OCI-LY7 (cell line): ENCODE data around the gene FAM13C. TPM values are rescaled to one million over a fixed set of nuclear protein-coding genes. Genes with fewer than 3 reads are reported as not detected.

Experiments
- BruUV-seq: library from RNA; stranded (reverse); fragments of 400-500 nt; replicated peaks from 2 replicates; lab custom pipeline; 2021; lab: Mats Ljungman, UMichigan
- CTCF ChIA-PET: fragments of 300-600 bp; sonication (Branson Sonifier 250); formaldehyde crosslinking; loops from one replicate; lab custom pipeline; 2022; ENCODE audit warnings: antibody characterized with exemption; ENCODE audit not compliant: unreplicated experiment; lab: Charles Lee
- POLR2A ChIA-PET: fragments of 300-600 bp; sonication (Branson Sonifier 250); formaldehyde crosslinking; loops from one replicate; lab custom pipeline; 2022; ENCODE audit warnings: antibody characterized with exemption; lab: Charles Lee
- DNase-seq: peaks from one replicate; pipeline ENCODE4 v3.0.0-alpha.2; 2015; ENCODE audit warnings: low spot score
- H2AFZ ChIP-seq: fragments of 200-600 bp; sonication (generic), shearing (Covaris generic); 2 replicates; pipeline ENCODE4 v1.6.1; 2014; ENCODE audit warnings: mild to moderate bottlenecking, antibody characterized with exemption, low read length, moderate library complexity
- H3K27ac ChIP-seq: fragments of 200-600 bp; sonication (generic); 2 replicates; pipeline ENCODE4 v1.5.1; 2014; ENCODE audit warnings: mixed run types, low read depth, mild to moderate bottlenecking, moderate library complexity, low read length, inconsistent platforms; ENCODE audit not compliant: poor library complexity, severe bottlenecking
- H3K36me3 ChIP-seq: fragments of 200-600 bp; sonication (generic); 2 replicates; pipeline ENCODE4 v1.6.1; 2014; ENCODE audit warnings: mild to moderate bottlenecking, antibody characterized with exemption, low read length, moderate library complexity, mixed read lengths; ENCODE audit not compliant: insufficient read depth
- H3K4me1 ChIP-seq: fragments of 200-600 bp; sonication (generic); 2 replicates; pipeline ENCODE4 v1.5.1; 2014; ENCODE audit warnings: mild to moderate bottlenecking, low read length; ENCODE audit not compliant: insufficient read depth, poor library complexity, severe bottlenecking
- H3K4me2 ChIP-seq: fragments of 200-600 bp; sonication (generic); 2 replicates; pipeline ENCODE4 v1.6.1; 2014; ENCODE audit warnings: mild to moderate bottlenecking, low read length
- H3K4me3 ChIP-seq: fragments of 200-600 bp; sonication (generic); 2 replicates; pipeline ENCODE4 v1.5.1; 2014; ENCODE audit warnings: mild to moderate bottlenecking, low read depth, low read length; ENCODE audit not compliant: poor library complexity, severe bottlenecking
- H3K79me2 ChIP-seq: fragments of 200-600 bp; sonication (generic); 2 replicates; pipeline ENCODE4 v1.6.1; 2016; ENCODE audit warnings: low read depth, mild to moderate bottlenecking, low read length, moderate library complexity, mixed read lengths; ENCODE audit not compliant: insufficient read depth
- H3K9me2 ChIP-seq: fragments of 200-600 bp; sonication (generic); 2 replicates; pipeline ENCODE4 v1.6.1; 2016; ENCODE audit warnings: mild to moderate bottlenecking, low read length, mixed read lengths; ENCODE audit not compliant: insufficient read depth
- H3K9me3 ChIP-seq: fragments of 200-600 bp; sonication (generic); 2 replicates; pipeline ENCODE4 v1.6.1; 2014; ENCODE audit warnings: mild to moderate bottlenecking, mixed run types, low read length, mixed read lengths
- H4K20me1 ChIP-seq: fragments of 200-600 bp; sonication (generic); 2 replicates; pipeline ENCODE4 v1.6.1; 2014; ENCODE audit warnings: mild to moderate bottlenecking, antibody characterized with exemption, low read length, moderate library complexity, mixed read lengths; ENCODE audit not compliant: insufficient read depth
- EZH2phosphoT487 ChIP-seq: fragments of 200-600 bp; sonication (generic); IDR thresholded peaks from 2 replicates; pipeline ENCODE4 v1.6.1; 2018; ENCODE audit warnings: low read depth, borderline replicate concordance, mild to moderate bottlenecking, mixed run types, antibody characterized with exemption, low read length, moderate library complexity, mixed read lengths
- intact Hi-C: fragments of 100-400 bp; cut with micrococcal nuclease; formaldehyde crosslinking; loops from one replicate; pipeline ENCODE4 v1.10.0; 2022; ENCODE audit not compliant: unreplicated experiment
- total RNA-seq, 2 experiments: library from RNA; depleted of rRNA in 1 of 2; stranded (reverse); fragments of >200 nt in 1 of 2; shearing (Covaris generic) in 1 of 2; gene quantifications; 2 replicates each; pipeline ENCODE4 v1.2.3, GENCODE V29; 2014 to 2022
- TF ChIP-seq, protein P1 (sequence below): fragments of 200-600 bp; sonication (generic); conservative IDR thresholded peaks from 2 replicates; pipeline ENCODE4 v1.5.1; 2014; ENCODE audit warnings: mild to moderate bottlenecking, antibody characterized with exemption, low read length, moderate library complexity, mixed read lengths

FAM13C gene
- total RNA-seq, 2 experiments from 2014 or later = not detected

DNA sequence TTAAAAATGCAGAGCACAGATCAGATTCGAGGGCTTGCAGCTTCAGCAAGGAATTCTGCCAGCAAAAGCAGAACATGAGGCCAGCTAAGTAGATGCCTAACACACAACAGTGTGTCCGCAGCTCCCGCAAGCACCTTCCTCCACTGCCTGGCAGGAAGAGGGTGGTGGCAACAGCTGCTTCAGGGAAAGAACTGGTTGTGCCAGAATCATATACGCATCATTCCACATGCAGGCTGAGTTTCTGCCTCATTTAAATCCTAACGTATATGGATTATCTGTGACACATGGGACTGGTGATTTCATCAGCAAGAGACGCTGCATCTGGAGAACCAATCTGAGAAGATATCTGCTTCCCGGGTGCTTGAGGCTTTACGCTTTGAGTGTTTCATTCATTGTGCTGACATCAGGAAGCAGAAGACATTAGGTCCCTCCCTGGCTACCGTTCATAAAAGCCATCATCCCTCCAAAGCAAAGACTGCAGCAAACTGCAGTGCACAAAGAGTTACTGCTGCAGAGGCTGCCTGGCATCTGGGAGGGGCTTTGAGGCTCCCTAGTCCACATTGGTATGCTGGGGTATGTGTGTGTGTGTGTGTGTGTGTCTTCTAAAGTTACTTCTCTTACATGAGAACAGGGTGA lies 78.8 kb downstream of the FAM13C start:
- no peaks in the 10 kb centered on the region for H3K9me3 ChIP-seq
- no peak overlapping the region for H3K4me2 ChIP-seq
- H3K4me3 ChIP-seq = no peak overlapping the region
- no TSS peak for BruUV-seq
- H3K27ac ChIP-seq = no peak overlapping the region
- intact Hi-C loops = no loop called here
- H3K9me2 ChIP-seq = no peaks in the 10 kb centered on the region
- H2AFZ ChIP-seq = no peak overlapping the region
- DNase-seq = no peak
- H4K20me1 ChIP-seq = no peaks in the 10 kb centered on the region
- CTCF ChIA-PET = interaction anchor here (0.6 kb wide), 1 partner anchor 296 kb away, joined by 3 read pairs; no protein-coding TSS in a partner anchor
- H3K4me1 ChIP-seq = no peaks in the 10 kb centered on the region
- POLR2A ChIA-PET = no interaction called here
- H3K79me2 ChIP-seq = no peaks in the 10 kb centered on the region
- no peaks in the 10 kb centered on the region for H3K36me3 ChIP-seq
- TF ChIP-seq, protein P1, sequence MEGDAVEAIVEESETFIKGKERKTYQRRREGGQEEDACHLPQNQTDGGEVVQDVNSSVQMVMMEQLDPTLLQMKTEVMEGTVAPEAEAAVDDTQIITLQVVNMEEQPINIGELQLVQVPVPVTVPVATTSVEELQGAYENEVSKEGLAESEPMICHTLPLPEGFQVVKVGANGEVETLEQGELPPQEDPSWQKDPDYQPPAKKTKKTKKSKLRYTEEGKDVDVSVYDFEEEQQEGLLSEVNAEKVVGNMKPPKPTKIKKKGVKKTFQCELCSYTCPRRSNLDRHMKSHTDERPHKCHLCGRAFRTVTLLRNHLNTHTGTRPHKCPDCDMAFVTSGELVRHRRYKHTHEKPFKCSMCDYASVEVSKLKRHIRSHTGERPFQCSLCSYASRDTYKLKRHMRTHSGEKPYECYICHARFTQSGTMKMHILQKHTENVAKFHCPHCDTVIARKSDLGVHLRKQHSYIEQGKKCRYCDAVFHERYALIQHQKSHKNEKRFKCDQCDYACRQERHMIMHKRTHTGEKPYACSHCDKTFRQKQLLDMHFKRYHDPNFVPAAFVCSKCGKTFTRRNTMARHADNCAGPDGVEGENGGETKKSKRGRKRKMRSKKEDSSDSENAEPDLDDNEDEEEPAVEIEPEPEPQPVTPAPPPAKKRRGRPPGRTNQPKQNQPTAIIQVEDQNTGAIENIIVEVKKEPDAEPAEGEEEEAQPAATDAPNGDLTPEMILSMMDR = no peak
- TF ChIP-seq EZH2phosphoT487 = no peak

DNA sequence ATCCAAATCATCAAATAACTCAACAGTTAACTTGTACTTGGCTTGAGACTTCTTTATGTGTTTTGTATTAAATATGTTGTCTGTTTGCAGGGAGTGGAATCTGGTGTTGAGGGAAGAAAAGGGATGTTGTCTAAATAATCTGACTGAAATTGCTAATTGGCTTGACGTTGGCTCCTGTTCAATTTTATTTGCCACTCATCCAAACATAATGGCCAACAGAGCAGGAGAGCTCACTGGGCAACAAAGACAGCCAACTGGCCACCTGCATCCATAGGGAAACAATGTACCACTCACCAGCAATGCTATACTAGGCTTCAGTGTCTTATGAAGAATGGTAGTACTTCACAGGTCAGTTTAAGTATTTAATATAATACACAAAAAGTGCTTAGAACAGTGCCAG lies 80.5 kb downstream of the FAM13C start:
- H3K4me2 ChIP-seq = no peak overlapping the region
- POLR2A ChIA-PET = interaction anchor here (0.7 kb wide), 1 partner anchor 160 kb away, joined by 3 read pairs; no protein-coding TSS in a partner anchor
- no peak overlapping the region for H3K27ac ChIP-seq
- H4K20me1 ChIP-seq = no peaks in the 10 kb centered on the region
- CTCF ChIA-PET = no interaction called here
- no peaks in the 10 kb centered on the region for H3K79me2 ChIP-seq
- no peak for DNase-seq
- H3K9me3 ChIP-seq = no peaks in the 10 kb centered on the region
- H2AFZ ChIP-seq = no peak overlapping the region
- no peak for TF ChIP-seq EZH2phosphoT487
- TF ChIP-seq, protein P1 = no peak
- BruUV-seq = no TSS peak
- H3K9me2 ChIP-seq = no peaks in the 10 kb centered on the region
- intact Hi-C loops = no loop called here
- no peak overlapping the region for H3K4me3 ChIP-seq
- H3K36me3 ChIP-seq = no peaks in the 10 kb centered on the region
- H3K4me1 ChIP-seq = no peaks in the 10 kb centered on the region

DNA sequence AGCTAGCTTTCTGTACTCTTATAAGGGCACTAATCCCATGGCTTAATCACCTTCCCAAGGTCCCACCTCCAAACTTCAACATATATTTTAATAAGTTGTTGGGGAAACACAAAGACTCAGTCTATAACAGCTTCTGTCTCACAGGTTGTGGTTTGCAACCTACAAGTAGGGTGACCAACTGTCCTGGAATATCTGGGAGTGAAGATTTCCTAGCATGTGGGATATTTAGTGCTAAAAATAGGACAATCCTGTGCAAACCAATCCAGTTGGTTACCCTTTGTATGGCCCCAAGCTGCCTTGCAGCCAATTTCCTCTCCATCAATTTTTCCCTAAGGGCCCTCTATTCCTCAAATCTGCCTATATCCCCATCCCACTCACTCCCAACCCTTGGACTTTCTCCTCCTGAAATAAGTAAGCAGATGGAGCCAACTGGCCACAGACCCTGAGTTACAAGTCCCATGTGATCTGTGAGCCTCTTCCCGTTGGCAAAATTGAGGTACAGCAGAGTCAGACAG lies 82.3 kb downstream of the FAM13C start:
- no peak overlapping the region for H3K27ac ChIP-seq
- no peaks in the 10 kb centered on the region for H3K79me2 ChIP-seq
- H3K4me3 ChIP-seq = no peak overlapping the region
- H3K9me3 ChIP-seq = no peaks in the 10 kb centered on the region
- H3K4me2 ChIP-seq = no peak overlapping the region
- TF ChIP-seq EZH2phosphoT487 = no peak
- TF ChIP-seq, protein P1 = no peak
- intact Hi-C loops = no loop called here
- H2AFZ ChIP-seq = no peak overlapping the region
- POLR2A ChIA-PET = no interaction called here
- no peak for DNase-seq
- H3K4me1 ChIP-seq = no peaks in the 10 kb centered on the region
- no peaks in the 10 kb centered on the region for H3K9me2 ChIP-seq
- CTCF ChIA-PET = no interaction called here
- H3K36me3 ChIP-seq = no peaks in the 10 kb centered on the region
- H4K20me1 ChIP-seq = no peaks in the 10 kb centered on the region
- BruUV-seq = no TSS peak
